OCI-LY7 (cell line): ENCODE results near the gene UBAP1.

Source experiments
- EZH2phosphoT487 ChIP-seq: fragments of 200-600 bp; sonication (generic); IDR thresholded peaks from 2 replicates; pipeline ENCODE4 v1.6.1; 2018; ENCODE audit warnings: low read depth, borderline replicate concordance, mild to moderate bottlenecking, mixed run types, antibody characterized with exemption, low read length, moderate library complexity, mixed read lengths
- TF ChIP-seq, protein P1 (sequence below): fragments of 200-600 bp; sonication (generic); conservative IDR thresholded peaks from 2 replicates; pipeline ENCODE4 v1.5.1; 2014; ENCODE audit warnings: mild to moderate bottlenecking, antibody characterized with exemption, low read length, moderate library complexity, mixed read lengths

DNA sequence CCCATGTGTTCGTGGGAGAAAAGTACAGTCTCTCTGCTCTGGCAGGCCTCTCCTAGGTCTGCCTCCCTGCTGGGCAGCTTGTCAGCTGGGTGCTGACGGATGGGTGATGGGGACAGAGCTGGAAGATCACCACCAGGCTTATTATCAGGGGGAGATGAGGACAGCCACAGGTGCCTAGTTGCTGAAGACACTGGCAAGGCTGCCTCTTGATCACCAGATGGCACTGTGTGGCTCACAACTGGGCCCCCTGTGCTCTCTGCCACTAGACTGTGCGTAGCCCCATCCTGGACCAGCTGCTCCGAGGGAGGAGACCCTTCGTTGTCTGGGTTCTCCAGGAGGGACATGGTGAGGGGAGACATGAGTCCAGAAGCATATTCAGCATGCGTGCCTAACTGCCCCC is 77.3 kb downstream of the UBAP1 start:
- TF ChIP-seq, protein P1, sequence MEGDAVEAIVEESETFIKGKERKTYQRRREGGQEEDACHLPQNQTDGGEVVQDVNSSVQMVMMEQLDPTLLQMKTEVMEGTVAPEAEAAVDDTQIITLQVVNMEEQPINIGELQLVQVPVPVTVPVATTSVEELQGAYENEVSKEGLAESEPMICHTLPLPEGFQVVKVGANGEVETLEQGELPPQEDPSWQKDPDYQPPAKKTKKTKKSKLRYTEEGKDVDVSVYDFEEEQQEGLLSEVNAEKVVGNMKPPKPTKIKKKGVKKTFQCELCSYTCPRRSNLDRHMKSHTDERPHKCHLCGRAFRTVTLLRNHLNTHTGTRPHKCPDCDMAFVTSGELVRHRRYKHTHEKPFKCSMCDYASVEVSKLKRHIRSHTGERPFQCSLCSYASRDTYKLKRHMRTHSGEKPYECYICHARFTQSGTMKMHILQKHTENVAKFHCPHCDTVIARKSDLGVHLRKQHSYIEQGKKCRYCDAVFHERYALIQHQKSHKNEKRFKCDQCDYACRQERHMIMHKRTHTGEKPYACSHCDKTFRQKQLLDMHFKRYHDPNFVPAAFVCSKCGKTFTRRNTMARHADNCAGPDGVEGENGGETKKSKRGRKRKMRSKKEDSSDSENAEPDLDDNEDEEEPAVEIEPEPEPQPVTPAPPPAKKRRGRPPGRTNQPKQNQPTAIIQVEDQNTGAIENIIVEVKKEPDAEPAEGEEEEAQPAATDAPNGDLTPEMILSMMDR: peak; percentile 62
- no peak for TF ChIP-seq EZH2phosphoT487
